ENCODE data around the gene FGL2. TPM values are rescaled to one million over a fixed set of nuclear protein-coding genes. Genes with fewer than 3 reads are reported as not detected.

FGL2 gene
- total and polyA plus RNA-seq, 2 experiments from 2014 or later, result not detected

DNA sequence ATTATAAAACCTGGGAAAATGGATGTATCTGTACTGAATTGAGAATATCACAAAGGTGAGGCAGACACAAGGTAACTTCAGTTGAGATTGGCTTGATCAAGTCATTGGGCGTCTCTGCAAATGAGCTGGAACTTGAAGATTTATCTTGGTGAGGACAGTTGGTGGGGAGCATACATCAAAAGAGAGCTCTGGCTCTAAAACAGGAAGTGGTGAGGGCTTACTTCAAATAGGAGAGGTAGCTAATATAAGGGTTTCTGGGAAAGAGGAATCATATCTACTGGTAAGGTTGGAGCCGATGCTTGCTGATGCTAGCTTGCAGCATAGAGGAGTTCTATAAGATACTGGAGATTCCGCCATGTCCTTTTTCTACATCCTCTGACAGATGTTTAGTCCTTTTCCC is 39.9 kb upstream of the FGL2 start (continued):
- TF ChIP-seq, protein P1, sequence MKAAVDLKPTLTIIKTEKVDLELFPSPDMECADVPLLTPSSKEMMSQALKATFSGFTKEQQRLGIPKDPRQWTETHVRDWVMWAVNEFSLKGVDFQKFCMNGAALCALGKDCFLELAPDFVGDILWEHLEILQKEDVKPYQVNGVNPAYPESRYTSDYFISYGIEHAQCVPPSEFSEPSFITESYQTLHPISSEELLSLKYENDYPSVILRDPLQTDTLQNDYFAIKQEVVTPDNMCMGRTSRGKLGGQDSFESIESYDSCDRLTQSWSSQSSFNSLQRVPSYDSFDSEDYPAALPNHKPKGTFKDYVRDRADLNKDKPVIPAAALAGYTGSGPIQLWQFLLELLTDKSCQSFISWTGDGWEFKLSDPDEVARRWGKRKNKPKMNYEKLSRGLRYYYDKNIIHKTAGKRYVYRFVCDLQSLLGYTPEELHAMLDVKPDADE (IDR thresholded peaks at IDR 0.05), result no peak
- TF ChIP-seq ZNF114 (CRISPR knock-in tag; IDR thresholded peaks at IDR 0.05) (no peak), NANOG (IDR thresholded peaks at IDR 0.05; ENCODE audit: borderline replicate concordance) (no peak), STAT1 (IDR thresholded peaks at IDR 0.05; ENCODE audit: unreplicated experiment) (no peak), EZH2 (IDR thresholded peaks at IDR 0.05; ENCODE audit: low read depth, unreplicated experiment) (no peak), EZH2phosphoT487 (IDR thresholded peaks at IDR 0.05; ENCODE audit: unreplicated experiment) (no peak), JUNB (IDR thresholded peaks at IDR 0.05; ENCODE audit: unreplicated experiment) (no peak), POLR2AphosphoS5 (IDR thresholded peaks at IDR 0.05; ENCODE audit: low read depth) (no peak)
- TF ChIP-seq, protein P2, sequence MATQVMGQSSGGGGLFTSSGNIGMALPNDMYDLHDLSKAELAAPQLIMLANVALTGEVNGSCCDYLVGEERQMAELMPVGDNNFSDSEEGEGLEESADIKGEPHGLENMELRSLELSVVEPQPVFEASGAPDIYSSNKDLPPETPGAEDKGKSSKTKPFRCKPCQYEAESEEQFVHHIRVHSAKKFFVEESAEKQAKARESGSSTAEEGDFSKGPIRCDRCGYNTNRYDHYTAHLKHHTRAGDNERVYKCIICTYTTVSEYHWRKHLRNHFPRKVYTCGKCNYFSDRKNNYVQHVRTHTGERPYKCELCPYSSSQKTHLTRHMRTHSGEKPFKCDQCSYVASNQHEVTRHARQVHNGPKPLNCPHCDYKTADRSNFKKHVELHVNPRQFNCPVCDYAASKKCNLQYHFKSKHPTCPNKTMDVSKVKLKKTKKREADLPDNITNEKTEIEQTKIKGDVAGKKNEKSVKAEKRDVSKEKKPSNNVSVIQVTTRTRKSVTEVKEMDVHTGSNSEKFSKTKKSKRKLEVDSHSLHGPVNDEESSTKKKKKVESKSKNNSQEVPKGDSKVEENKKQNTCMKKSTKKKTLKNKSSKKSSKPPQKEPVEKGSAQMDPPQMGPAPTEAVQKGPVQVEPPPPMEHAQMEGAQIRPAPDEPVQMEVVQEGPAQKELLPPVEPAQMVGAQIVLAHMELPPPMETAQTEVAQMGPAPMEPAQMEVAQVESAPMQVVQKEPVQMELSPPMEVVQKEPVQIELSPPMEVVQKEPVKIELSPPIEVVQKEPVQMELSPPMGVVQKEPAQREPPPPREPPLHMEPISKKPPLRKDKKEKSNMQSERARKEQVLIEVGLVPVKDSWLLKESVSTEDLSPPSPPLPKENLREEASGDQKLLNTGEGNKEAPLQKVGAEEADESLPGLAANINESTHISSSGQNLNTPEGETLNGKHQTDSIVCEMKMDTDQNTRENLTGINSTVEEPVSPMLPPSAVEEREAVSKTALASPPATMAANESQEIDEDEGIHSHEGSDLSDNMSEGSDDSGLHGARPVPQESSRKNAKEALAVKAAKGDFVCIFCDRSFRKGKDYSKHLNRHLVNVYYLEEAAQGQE (IDR thresholded peaks at IDR 0.05; ENCODE audit: unreplicated experiment), result no peak

DNA sequence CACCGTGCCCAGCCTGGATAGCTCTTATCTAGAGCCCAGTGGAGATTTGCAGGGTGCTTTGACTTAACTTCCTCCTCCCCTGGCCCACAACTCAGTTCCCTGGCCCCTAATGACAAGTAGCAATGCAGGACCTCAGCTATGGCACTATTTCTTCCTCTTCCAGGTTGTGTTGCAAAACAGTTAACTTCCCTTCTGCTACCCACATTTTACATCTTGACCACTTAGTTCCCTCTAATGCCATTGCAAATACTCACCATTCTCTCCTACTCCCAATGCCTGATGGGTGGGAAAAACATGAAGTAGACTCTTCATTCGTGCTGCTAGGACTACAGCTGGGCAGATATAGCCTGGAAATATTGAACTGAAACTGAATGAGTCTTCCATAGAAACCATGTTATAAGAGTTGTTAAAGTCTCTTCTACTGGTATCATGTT is 39.1 kb upstream of the FGL2 start:
- no peak for ATAC-seq
- Mint-ChIP-seq H3K27ac (no peak overlapping the region), H3K4me1 (peaks cover 22% of the 10 kb centered on the region), H3K36me3 (ENCODE audit: low read depth) (no peaks in the 10 kb centered on the region), H3K27me3 (ENCODE audit: insufficient read depth, low read depth, poor library complexity) (peaks cover 4% of the 10 kb centered on the region), H3K4me3 (no peak overlapping the region), H3K9me3 (no peaks in the 10 kb centered on the region)
- Histone ChIP-seq H3F3A (replicated peaks; ENCODE audit: low read depth) (no peaks in the 10 kb centered on the region), H3K79me2 (replicated peaks; ENCODE audit: insufficient read depth) (no peaks in the 10 kb centered on the region), H3K27me3 (ENCODE audit: insufficient read depth) (no peaks in the 10 kb centered on the region), H3K4me1 (ENCODE audit: insufficient read depth) (peaks cover 15% of the 10 kb centered on the region), H3K4me3 (no peak overlapping the region), H3K9me2 (ENCODE audit: insufficient read depth) (0 out of 2 replicates have a peak, but pooled peaks cover 5% of the 10 kb centered on the region), H4K20me1 (replicated peaks; ENCODE audit: insufficient read depth) (no peaks in the 10 kb centered on the region), H2AFZ (peak overlapping the region; percentile 47; the same call in 1 of the 2 replicates), H3K4me2 (no peak overlapping the region), H3K36me3 (ENCODE audit: insufficient read depth) (no peaks in the 10 kb centered on the region), H3K27ac (ENCODE audit: low read depth) (no peak overlapping the region)
- no peak for DNase-seq (ENCODE audit: low spot score)
- TF ChIP-seq CREB1 (CRISPR knock-in tag; IDR thresholded peaks at IDR 0.05; ENCODE audit: low read depth), result no peak
- TF ChIP-seq EZH2phosphoT487 (IDR thresholded peaks at IDR 0.05; ENCODE audit: unreplicated experiment), result no peak
- TF ChIP-seq, protein P1 (IDR thresholded peaks at IDR 0.05), result no peak
- TF ChIP-seq STAT1 (IDR thresholded peaks at IDR 0.05; ENCODE audit: unreplicated experiment), result no peak
- TF ChIP-seq NANOG (IDR thresholded peaks at IDR 0.05; ENCODE audit: borderline replicate concordance), result no peak
- TF ChIP-seq, protein P3, sequence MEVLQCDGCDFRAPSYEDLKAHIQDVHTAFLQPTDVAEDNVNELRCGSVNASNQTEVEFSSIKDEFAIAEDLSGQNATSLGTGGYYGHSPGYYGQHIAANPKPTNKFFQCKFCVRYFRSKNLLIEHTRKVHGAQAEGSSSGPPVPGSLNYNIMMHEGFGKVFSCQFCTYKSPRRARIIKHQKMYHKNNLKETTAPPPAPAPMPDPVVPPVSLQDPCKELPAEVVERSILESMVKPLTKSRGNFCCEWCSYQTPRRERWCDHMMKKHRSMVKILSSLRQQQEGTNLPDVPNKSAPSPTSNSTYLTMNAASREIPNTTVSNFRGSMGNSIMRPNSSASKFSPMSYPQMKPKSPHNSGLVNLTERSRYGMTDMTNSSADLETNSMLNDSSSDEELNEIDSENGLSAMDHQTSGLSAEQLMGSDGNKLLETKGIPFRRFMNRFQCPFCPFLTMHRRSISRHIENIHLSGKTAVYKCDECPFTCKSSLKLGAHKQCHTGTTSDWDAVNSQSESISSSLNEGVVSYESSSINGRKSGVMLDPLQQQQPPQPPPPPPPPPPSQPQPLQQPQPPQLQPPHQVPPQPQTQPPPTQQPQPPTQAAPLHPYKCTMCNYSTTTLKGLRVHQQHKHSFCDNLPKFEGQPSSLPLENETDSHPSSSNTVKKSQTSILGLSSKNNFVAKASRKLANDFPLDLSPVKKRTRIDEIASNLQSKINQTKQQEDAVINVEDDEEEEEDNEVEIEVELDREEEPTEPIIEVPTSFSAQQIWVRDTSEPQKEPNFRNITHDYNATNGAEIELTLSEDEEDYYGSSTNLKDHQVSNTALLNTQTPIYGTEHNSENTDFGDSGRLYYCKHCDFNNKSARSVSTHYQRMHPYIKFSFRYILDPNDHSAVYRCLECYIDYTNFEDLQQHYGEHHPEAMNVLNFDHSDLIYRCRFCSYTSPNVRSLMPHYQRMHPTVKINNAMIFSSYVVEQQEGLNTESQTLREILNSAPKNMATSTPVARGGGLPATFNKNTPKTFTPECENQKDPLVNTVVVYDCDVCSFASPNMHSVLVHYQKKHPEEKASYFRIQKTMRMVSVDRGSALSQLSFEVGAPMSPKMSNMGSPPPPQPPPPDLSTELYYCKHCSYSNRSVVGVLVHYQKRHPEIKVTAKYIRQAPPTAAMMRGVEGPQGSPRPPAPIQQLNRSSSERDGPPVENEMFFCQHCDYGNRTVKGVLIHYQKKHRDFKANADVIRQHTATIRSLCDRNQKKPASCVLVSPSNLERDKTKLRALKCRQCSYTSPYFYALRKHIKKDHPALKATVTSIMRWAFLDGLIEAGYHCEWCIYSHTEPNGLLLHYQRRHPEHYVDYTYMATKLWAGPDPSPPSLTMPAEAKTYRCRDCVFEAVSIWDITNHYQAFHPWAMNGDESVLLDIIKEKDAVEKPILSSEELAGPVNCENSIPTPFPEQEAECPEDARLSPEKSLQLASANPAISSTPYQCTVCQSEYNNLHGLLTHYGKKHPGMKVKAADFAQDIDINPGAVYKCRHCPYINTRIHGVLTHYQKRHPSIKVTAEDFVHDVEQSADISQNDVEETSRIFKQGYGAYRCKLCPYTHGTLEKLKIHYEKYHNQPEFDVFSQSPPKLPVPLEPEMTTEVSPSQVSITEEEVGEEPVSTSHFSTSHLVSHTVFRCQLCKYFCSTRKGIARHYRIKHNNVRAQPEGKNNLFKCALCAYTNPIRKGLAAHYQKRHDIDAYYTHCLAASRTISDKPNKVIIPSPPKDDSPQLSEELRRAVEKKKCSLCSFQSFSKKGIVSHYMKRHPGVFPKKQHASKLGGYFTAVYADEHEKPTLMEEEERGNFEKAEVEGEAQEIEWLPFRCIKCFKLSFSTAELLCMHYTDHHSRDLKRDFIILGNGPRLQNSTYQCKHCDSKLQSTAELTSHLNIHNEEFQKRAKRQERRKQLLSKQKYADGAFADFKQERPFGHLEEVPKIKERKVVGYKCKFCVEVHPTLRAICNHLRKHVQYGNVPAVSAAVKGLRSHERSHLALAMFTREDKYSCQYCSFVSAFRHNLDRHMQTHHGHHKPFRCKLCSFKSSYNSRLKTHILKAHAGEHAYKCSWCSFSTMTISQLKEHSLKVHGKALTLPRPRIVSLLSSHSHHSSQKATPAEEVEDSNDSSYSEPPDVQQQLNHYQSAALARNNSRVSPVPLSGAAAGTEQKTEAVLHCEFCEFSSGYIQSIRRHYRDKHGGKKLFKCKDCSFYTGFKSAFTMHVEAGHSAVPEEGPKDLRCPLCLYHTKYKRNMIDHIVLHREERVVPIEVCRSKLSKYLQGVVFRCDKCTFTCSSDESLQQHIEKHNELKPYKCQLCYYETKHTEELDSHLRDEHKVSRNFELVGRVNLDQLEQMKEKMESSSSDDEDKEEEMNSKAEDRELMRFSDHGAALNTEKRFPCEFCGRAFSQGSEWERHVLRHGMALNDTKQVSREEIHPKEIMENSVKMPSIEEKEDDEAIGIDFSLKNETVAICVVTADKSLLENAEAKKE (CRISPR knock-in tag; IDR thresholded peaks at IDR 0.05), result no peak
- TF ChIP-seq EZH2 (IDR thresholded peaks at IDR 0.05; ENCODE audit: low read depth, unreplicated experiment), result no peak

All from GM23338 (cell line).